Ovary (tissue), 9 donors: Measurements from ENCODE around the gene GPD1. TPM values are rescaled to one million over a fixed set of nuclear protein-coding genes. Genes with fewer than 3 reads are reported as not detected.

Experiments
- DNase-seq, 5 donors: peaks; one replicate each; pipeline ENCODE4 v3.0.0-alpha.2; 2019 to 2020
- H3K27ac ChIP-seq, 2 donors: fragments of 200-600 bp; one replicate each; pipeline versions ENCODE4 v1.5.1 to v1.8.0; 2019 to 2022
- H3K27me3 ChIP-seq: fragments of 200-600 bp; one replicate; pipeline ENCODE4 v1.8.0; 2022
- H3K36me3 ChIP-seq: fragments of 200-600 bp; sonication (generic); one replicate; pipeline ENCODE4 v1.5.1; 2019
- H3K4me1 ChIP-seq: one replicate; pipeline ENCODE4 v1.8.1; 2013; ENCODE audit warnings: mild to moderate bottlenecking, moderate library complexity; ENCODE audit not compliant: insufficient read depth
- H3K4me3 ChIP-seq: fragments of 200-600 bp; sonication (generic); one replicate; pipeline ENCODE4 v1.5.1; 2017
- H3K9me3 ChIP-seq, 2 donors: fragments of 200-600 bp in 1 of 2; sonication (generic) in 1 of 2; one replicate each; pipeline versions ENCODE4 v1.5.1 to v1.8.1; 2013 to 2019; ENCODE audit warnings: mild to moderate bottlenecking in 1 of 2, moderate library complexity in 1 of 2
- CTCF ChIP-seq, 3 donors: fragments of 450-650 bp in 2 of 3; fragments of 200-600 bp in 1 of 3; IDR thresholded peaks; one replicate each; pipeline versions ENCODE4 v1.5.1 to v1.8.0; 2016 to 2022; ENCODE audit warnings: antibody characterized with exemption in 3 of 3, mild to moderate bottlenecking in 1 of 3
- EP300 ChIP-seq: sonication (generic); formaldehyde crosslinking; IDR thresholded peaks from one replicate; pipeline ENCODE4 v1.6.1; 2017; ENCODE audit warnings: antibody characterized with exemption
- POLR2A ChIP-seq: fragments of 450-650 bp; IDR thresholded peaks from one replicate; pipeline ENCODE4 v1.6.1; 2017; ENCODE audit warnings: antibody characterized with exemption, mild to moderate bottlenecking, moderate library complexity
- WGBS, 3 donors: extraction: QIAGEN DNeasy Blood & Tissue Kit in 1 of 3; methylation state at CpG; one replicate each; pipeline versions ENCODE4 v1.1.5 to v1.1.7; 2013 to 2017; 5-methylcytosine and 5-hydroxymethylcytosine counted together
- intact Hi-C, 4 donors: fragments of 100-400 bp; cut with DNase I; formaldehyde crosslinking; loops; one replicate each; pipeline versions ENCODE4 v1.11.0 to v1.15.1; 2022 to 2023
- polyA plus RNA-seq, 2 donors: library from polyadenylated mRNA; stranded (reverse); fragments of 200-250 nt in 1 of 2; fragments of 350-450 nt in 1 of 2; fragmentation: Illumina TruSeq in 1 of 2; extraction: RNeasy Lipid Tissue Mini Kit (QIAGEN cat#74804) in 1 of 2; gene quantifications; one replicate each; pipeline ENCODE4 v1.2.3, GENCODE V29; 2013 to 2014
- total RNA-seq, 7 donors: library from RNA; depleted of rRNA in 2 of 7; stranded (reverse); fragments of >200 nt in 2 of 7; fragmentation: NEBNext Ultra II Directional in 3 of 7; extraction: Animal tissue kit (Norgen Biotek cat#: 25700) in 3 of 7; gene quantifications; one replicate each; pipeline versions ENCODE4 v1.1.0 to v1.2.4, GENCODE V29; 2016 to 2023
- donor health status: DM: no; HTN: no; CAD: no; lungs with moderate emphysema.
- donor health status: DM: no; HTN: no; CAD: no.
- donor health status: Bipolar disorder and iron deficiency.
- donor health status: DM: yes; HTN: yes; CAD: no.
- donor health status: DM: no; HTN: no; CAD: no.
- donor health status: DM: yes; HTN: yes; CAD: no.

GPD1 gene
- total and polyA plus RNA-seq, 9 donors: 0.10 to 9.4 (median 0.46) TPM

GRCh38 chr12:50120521-50120920 is 16.7 kb downstream of the GPD1 start:
- intact Hi-C loops: no loop called here
- peaks cover 8% of the 10 kb centered on the region for H3K4me1 ChIP-seq
- H3K27me3 ChIP-seq: no peaks in the 10 kb centered on the region
- no peak for DNase-seq
- no peak overlapping the region for H3K27ac ChIP-seq
- H3K4me3 ChIP-seq: no peak overlapping the region
- TF ChIP-seq EP300 (no peak), CTCF (IDR thresholded peaks at IDR 0.05) (no peak), POLR2A (no peak)
- WGBS, 3 donors: 90 to 96% (median 92%) methylated on average over 3 of the region's 3 CpGs
- no peaks in the 10 kb centered on the region for H3K36me3 ChIP-seq
- H3K9me3 ChIP-seq: no peaks in the 10 kb centered on the region

GRCh38 chr12:50120953-50121352 is 17.1 kb downstream of the GPD1 start:
- H3K4me1 ChIP-seq: peaks cover 8% of the 10 kb centered on the region
- no peaks in the 10 kb centered on the region for H3K9me3 ChIP-seq
- WGBS, 3 donors: 92 to 97% (median 95%) methylated on average over 3 of the region's 3 CpGs
- H3K36me3 ChIP-seq: no peaks in the 10 kb centered on the region
- no peak overlapping the region for H3K4me3 ChIP-seq
- no peak for DNase-seq
- no peak overlapping the region for H3K27ac ChIP-seq
- intact Hi-C loops: no loop called here
- no peaks in the 10 kb centered on the region for H3K27me3 ChIP-seq
- TF ChIP-seq CTCF (IDR thresholded peaks at IDR 0.05) (no peak), EP300 (no peak), POLR2A (no peak)

GRCh38 chr12:50121641-50122040 is 17.8 kb downstream of the GPD1 start:
- Histone ChIP-seq H3K27me3 (no peaks in the 10 kb centered on the region), H3K9me3 (no peaks in the 10 kb centered on the region), H3K4me3 (no peak overlapping the region), H3K4me1 (peaks cover 8% of the 10 kb centered on the region), H3K36me3 (no peaks in the 10 kb centered on the region), H3K27ac (no peak overlapping the region)
- TF ChIP-seq POLR2A (no peak), CTCF (IDR thresholded peaks at IDR 0.05) (no peak), EP300 (no peak)
- DNase-seq: no peak
- intact Hi-C loops: no loop called here
- 78 to 91% (median 80%) methylated on average over 5 of the region's 5 CpGs for WGBS, 3 donors

- Histone ChIP-seq H3K27ac (no peak overlapping the region), H3K27me3 (no peaks in the 10 kb centered on the region), H3K4me3 (no peak overlapping the region), H3K36me3 (no peaks in the 10 kb centered on the region), H3K9me3 (no peaks in the 10 kb centered on the region), H3K4me1 (peaks cover 6% of the 10 kb centered on the region)
- 54 to 66% (median 56%) methylated on average over 2 of the region's 2 CpGs for WGBS, 3 donors
- no peak for DNase-seq
- TF ChIP-seq CTCF (IDR thresholded peaks at IDR 0.05) (no peak), POLR2A (no peak), EP300 (no peak)
- intact Hi-C loops: no loop called here
These were observed 19.4 kb downstream of the GPD1 start for GRCh38 chr12:50123203-50123602.

- no peaks in the 10 kb centered on the region for H3K9me3 ChIP-seq
- intact Hi-C loops: no loop called here
- no peaks in the 10 kb centered on the region for H3K36me3 ChIP-seq
- H3K4me3 ChIP-seq: no peak overlapping the region
- peaks cover 6% of the 10 kb centered on the region for H3K4me1 ChIP-seq
- H3K27me3 ChIP-seq: no peaks in the 10 kb centered on the region
- TF ChIP-seq EP300: no peak
- TF ChIP-seq POLR2A: no peak
- no peak for TF ChIP-seq CTCF (IDR thresholded peaks at IDR 0.05)
- no peak overlapping the region for H3K27ac ChIP-seq
- 78 to 82% (median 79%) methylated on average over 2 of the region's 2 CpGs for WGBS, 3 donors
- DNase-seq: no peak
These were observed 23.7 kb downstream of the GPD1 start for GRCh38 chr12:50127546-50127945.
